ENCODE data around the gene ELFN1.

ELFN1 gene

GRCh38 chr7:1641661-1642260 lies 28.3 kb upstream of the ELFN1 start:
- POLR2A ChIA-PET (ENCODE audit: low non-redundant PET): no interaction called here
- no peak overlapping the region for H3K27ac ChIP-seq
- no peak for TF ChIP-seq CTCF (conservative IDR thresholded peaks at IDR 0.05; ENCODE audit: low read depth)
- no peak for DNase-seq (ENCODE audit: low spot score)
- CTCF ChIA-PET: interaction anchor here (0.9 to 2.5 kb wide), 2 partner anchors 8 to 63 kb away, joined by 4 to 8 read pairs; no protein-coding TSS in a partner anchor

DNA sequence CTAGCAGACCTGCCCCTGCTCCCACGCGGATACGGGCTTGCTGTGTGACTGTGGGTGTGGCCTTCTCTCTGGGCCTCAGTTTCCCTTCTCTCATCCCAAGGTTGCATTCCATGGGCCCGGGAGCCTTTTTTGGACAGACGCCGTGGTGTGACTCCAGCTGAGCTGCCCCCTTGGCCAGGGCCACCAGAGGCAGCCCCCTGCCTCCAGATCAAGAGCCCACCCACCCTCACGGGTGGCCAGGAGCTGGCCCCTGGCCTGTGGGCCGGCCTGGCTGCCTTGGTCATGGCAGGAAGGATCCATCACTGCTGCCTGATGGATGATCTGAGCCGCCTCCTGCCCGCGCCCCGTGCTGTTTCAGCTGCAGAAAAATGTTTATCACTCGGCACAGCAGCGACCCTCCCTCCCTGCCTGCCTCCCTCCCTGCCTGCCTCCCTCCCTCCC lies 27.8 kb upstream of the ELFN1 start:
- CTCF ChIA-PET: interaction anchor here (0.7 kb wide), 1 partner anchor 21 kb away, joined by 4 read pairs; no protein-coding TSS in a partner anchor

GRCh38 chr7:1643270-1644092 lies 26.6 kb upstream of the ELFN1 start:
- ChIA-PET POLR2A (ENCODE audit: low non-redundant PET) (no interaction called here), CTCF (interaction anchor here (0.7 kb wide), 1 partner anchor 267 kb away, joined by 4 read pairs; no protein-coding TSS in a partner anchor)
- TF ChIP-seq CTCF (conservative IDR thresholded peaks at IDR 0.05; ENCODE audit: low read depth): no peak
- no peak overlapping the region for H3K27ac ChIP-seq
- no peak for DNase-seq (ENCODE audit: low spot score)

More for the DNA sequence above, 27.8 kb upstream of the ELFN1 start:
- no peak overlapping the region for H3K27ac ChIP-seq
- no peak for DNase-seq (ENCODE audit: low spot score)
- no peak for TF ChIP-seq CTCF (conservative IDR thresholded peaks at IDR 0.05; ENCODE audit: low read depth)
- POLR2A ChIA-PET (ENCODE audit: low non-redundant PET): no interaction called here

DNA sequence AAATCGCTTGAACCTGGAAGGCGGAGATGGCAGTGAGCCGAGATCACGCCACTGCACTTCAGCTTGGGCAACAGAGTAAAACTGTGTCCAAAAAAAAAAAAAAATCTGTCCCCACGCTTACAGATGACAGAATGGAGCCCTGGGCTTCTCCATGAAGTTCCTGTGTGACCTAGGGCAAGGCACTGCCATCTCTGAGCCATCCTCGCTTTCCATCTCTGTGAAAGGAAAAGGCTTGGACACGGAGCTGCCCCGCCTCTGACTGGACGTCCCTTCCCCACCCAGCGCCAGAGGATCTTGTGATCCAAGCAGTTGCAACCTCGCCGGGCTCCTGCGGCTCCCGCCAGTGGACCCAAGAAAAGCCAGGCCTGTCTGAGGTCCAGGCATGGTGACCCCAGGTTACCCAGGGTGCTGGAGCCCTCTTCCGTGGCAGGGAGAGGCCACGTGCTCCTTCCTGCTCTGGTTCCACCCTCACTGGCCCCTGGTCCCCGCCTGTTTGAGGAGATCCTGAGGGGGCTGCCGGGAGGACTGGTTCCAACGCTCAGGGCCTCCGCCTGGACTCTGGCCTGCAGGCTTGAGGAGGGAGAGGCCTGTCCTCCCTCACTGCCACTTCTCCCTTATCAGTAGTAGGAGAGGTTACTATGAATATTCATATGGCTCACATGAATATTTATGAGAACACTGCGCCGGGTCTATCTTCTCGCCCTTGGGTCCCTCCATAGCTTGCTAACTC lies 25.6 kb upstream of the ELFN1 start:
- POLR2A ChIA-PET (ENCODE audit: low non-redundant PET): no interaction called here
- no peak overlapping the region for H3K27ac ChIP-seq
- CTCF ChIA-PET: interaction anchor here (0.7 kb wide), 1 partner anchor 266 kb away, joined by 4 read pairs; no protein-coding TSS in a partner anchor
- no peak for DNase-seq (ENCODE audit: low spot score)
- TF ChIP-seq CTCF (conservative IDR thresholded peaks at IDR 0.05; ENCODE audit: low read depth): no peak

DNA sequence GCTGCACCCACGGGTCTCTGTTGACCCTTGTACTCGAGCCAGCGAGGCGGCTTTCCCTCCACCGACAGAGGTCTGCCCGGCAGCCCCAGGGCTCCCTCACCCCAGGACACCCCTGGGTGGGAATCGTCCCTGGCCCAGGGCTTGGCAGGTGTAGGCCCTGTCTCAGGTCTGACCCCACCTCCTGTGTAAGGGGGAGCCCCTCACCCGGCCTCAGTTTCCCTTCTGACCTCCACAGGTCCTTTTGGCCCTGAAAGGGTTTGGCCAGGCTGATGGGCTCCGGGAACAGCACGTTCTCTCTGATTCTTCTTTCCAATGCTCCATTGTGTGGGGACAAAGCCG lies 25.0 kb upstream of the ELFN1 start:
- ChIA-PET CTCF (no interaction called here), POLR2A (ENCODE audit: low non-redundant PET) (no interaction called here)
- no peak overlapping the region for H3K27ac ChIP-seq
- no peak for DNase-seq (ENCODE audit: low spot score)
- TF ChIP-seq CTCF (conservative IDR thresholded peaks at IDR 0.05; ENCODE audit: low read depth): no peak

DNA sequence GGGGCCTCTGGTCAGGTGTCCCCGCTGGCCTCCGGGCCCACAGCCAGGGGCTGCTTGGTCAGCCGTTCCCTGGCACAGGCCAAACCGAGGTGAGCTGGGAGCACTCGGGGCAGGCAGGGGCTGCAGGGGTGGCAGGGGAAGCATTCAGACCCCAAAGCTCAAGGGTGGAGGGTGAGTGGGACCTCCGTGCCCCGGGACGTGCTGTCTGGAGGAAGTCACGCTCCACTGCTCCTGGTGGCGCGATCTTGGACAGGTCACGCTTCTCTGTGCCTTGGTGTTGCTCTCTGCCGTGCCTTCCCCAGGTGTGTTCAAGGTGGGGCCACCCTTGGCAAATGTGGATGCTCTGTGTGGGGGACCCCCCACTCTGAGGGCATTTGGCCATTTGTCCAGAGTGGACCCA lies 24.6 kb upstream of the ELFN1 start:
- no peak overlapping the region for H3K27ac ChIP-seq
- ChIA-PET CTCF (no interaction called here), POLR2A (ENCODE audit: low non-redundant PET) (no interaction called here)
- DNase-seq (ENCODE audit: low spot score): no peak
- TF ChIP-seq CTCF (conservative IDR thresholded peaks at IDR 0.05; ENCODE audit: low read depth): no peak

Data from RWPE1 (cell line).